HG02798 (cell line): ENCODE results near the gene CDYL.
"Not testable (repeated sequence)": the region's sequence is repeated elsewhere in the genome, so short reads cannot be mapped to it uniquely, and the experiment has no call there.

Experiments
- ATAC-seq: cut with Tn5 transposase; IDR thresholded peaks from one replicate; pipeline ENCODE4 v1.9.1; 2021; ENCODE audit warnings: mild to moderate bottlenecking; ENCODE audit not compliant: unreplicated experiment, poor library complexity

The CDYL gene

GRCh38 chr6:4822476-4822875 is 46.3 kb downstream of the CDYL start:
- no peak for ATAC-seq

GRCh38 chr6:4828187-4828698 is 52.0 kb downstream of the CDYL start:
- no peak for ATAC-seq

- no peak for ATAC-seq
Observed at GRCh38 chr6:4829089-4829488, 52.9 kb downstream of the CDYL start.

GRCh38 chr6:4835540-4835939 is 59.3 kb downstream of the CDYL start:
- ATAC-seq: not testable (repeated sequence)

- ATAC-seq: no peak
Observed at GRCh38 chr6:4840169-4840568, 64.0 kb downstream of the CDYL start.

- no peak for ATAC-seq
Observed at GRCh38 chr6:4844108-4844507, 67.9 kb downstream of the CDYL start.

- ATAC-seq: no peak
Observed at GRCh38 chr6:4846387-4846786, 70.2 kb downstream of the CDYL start.

GRCh38 chr6:4848382-4849068 is 72.3 kb downstream of the CDYL start:
- ATAC-seq: no peak

- no peak for ATAC-seq
Observed at GRCh38 chr6:4849226-4850022, 73.2 kb downstream of the CDYL start.

- ATAC-seq: no peak
Observed at GRCh38 chr6:4851035-4851434, 74.8 kb downstream of the CDYL start.

GRCh38 chr6:4852186-4852585 is 76.0 kb downstream of the CDYL start:
- not testable (repeated sequence) for ATAC-seq

GRCh38 chr6:4852938-4853337 is 76.7 kb downstream of the CDYL start:
- ATAC-seq: no peak

GRCh38 chr6:4853349-4853748 is 77.1 kb downstream of the CDYL start:
- no peak for ATAC-seq

GRCh38 chr6:4853782-4854511 is 77.7 kb downstream of the CDYL start:
- peak; percentile 33 for ATAC-seq

- no peak for ATAC-seq
Observed at GRCh38 chr6:4856785-4857184, 80.6 kb downstream of the CDYL start.

GRCh38 chr6:4858194-4859015 is 82.2 kb downstream of the CDYL start:
- no peak for ATAC-seq

- no peak for ATAC-seq
Observed at GRCh38 chr6:4860387-4860786, 84.2 kb downstream of the CDYL start.

GRCh38 chr6:4861564-4861963 is 85.4 kb downstream of the CDYL start:
- no peak for ATAC-seq

- no peak for ATAC-seq
Observed at GRCh38 chr6:4864519-4864918, 88.3 kb downstream of the CDYL start.

GRCh38 chr6:4865006-4865405 is 88.8 kb downstream of the CDYL start:
- not testable (repeated sequence) for ATAC-seq
